Measurements from ENCODE around the gene HMG20B.

Gene HMG20B

DNA sequence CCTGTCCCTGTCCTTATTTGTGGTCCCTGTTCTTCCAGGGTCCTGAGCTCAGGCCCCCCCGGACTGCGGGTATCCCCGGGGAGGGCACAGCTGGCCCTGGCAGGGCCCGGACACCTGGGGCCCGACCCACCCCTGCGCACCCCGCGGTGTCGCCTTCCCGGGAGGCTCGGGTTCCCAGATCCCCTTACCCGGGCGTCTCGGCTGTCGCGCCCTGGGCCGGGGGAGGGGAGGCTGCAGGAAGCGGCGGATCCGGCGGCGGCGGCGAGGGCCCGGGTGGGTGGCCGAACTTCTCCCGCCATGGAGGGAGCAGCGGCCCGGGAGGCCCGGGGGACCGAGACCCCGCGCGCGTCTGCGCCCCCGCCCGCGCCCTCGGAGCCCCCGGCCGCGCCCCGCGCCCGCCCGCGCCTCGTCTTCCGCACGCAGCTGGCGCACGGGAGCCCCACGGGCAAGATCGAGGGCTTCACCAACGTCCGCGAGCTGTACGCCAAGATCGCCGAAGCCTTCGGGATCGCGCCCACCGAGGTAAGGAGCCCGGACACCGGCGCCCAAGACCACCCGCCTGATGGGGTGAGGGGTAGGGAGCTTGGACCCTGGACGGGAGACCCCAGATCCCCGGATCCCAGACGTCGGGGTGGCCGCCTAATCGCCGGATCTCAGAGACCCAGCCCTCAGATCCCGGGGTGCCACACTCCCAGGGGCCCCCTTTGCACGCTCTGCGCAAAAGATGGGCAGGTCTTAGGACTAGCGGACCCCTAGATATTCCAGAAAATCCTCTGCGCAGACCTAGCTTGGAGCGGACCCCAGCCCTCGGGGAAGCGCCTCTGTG, 12.8 kb downstream of the HMG20B start, which contains the start of gene GIPC3:
TSS of gene GIPC3 (plus strand) at position 178 of the 826 bp plus-strand sequence. CDS start at position 298, 120 bp downstream.
- DNase-seq: no peak

DNA sequence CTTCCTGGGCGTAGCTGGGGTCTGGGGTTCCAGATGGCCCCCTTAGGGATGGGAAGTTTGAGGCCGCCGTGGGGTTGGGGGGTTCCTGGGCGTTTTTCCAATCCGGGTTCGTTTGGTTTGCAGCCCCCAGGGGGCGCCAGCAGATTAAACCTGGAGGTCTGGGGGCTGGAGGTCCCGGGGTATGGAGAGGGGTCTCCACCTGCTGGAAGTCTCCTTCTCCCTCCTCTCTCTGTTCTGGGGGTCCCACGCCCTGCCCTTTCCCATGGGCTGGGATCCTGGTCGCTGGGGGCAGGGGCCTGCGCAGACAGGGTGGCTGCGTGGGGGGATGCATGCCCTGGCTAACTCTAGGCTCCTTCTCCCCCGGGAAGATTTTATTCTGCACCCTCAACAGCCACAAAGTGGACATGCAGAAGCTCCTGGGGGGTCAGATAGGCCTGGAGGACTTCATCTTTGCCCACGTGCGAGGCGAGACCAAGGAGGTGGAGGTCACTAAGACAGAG, 13.4 kb downstream of the HMG20B start:
- DNase-seq: no peak

DNA sequence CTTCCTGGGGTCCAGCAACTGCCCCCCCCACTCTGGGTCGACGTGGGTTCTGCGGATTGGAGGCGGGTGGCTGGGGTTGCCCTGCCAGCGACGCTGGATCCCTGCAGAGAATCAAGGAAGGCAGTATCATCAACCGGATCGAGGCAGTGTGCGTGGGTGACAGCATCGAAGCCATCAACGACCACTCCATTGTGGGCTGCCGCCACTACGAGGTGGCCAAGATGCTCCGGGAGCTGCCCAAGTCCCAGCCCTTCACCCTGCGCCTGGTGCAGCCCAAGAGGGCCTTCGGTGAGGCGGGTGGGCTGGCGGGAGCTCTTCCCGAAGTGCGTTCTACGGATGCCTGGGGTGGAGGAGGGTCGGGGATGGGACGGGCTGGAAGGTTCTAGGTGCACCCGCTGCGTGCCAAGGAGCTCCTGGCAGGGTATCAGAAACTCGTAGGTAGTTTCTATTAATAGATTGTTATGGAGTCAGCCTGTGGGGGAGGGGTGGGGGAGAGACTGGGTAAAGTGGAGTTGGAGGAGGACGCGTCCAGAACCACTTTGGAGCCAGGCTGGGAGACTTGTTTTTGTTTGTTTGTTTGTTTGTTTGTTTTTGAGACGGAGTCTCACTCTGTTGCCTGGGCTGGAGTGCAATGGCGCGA, 14.1 kb downstream of the HMG20B start:
- DNase-seq: no peak

DNA sequence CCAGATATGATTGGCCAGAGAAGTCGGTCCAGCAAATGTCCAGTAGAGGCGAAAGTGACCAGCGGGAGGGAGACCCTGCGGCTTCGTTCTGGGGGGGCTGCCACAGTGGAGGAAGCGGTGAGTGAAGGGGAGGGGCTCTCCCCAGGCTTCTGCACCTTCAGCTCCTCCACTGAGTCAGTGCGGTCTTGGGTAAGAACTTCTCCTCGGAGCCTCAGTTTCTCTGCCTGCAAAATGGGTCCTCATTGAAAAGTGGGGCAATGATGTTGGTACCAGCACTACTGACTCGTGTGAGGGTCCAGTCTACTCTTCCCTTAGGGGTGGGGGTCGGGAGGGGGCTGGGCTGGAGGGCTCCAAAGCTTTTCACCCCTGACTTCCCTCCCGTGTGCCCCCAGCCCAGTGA, 16.7 kb downstream of the HMG20B start:
- no peak for DNase-seq

DNA sequence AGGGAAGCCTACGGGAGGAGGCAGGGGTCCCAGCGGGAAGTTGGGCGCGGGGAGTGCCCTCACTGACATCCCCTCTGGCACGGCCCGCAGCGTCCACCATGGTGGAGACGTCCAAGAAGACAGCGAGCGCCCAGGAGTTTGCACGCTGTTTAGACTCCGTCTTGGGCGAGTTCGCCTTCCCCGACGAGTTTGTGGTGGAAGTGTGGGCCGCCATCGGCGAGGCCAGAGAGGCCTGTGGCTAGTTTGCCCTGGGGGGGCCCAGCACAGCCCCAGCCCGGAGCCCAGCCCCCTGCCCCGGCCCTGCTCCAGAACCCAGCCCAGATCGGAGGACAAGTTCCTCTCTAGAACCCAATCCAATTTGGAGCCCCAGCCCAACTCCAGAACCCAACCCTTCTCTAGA, 17.2 kb downstream of the HMG20B start:
- no peak for DNase-seq

DNA sequence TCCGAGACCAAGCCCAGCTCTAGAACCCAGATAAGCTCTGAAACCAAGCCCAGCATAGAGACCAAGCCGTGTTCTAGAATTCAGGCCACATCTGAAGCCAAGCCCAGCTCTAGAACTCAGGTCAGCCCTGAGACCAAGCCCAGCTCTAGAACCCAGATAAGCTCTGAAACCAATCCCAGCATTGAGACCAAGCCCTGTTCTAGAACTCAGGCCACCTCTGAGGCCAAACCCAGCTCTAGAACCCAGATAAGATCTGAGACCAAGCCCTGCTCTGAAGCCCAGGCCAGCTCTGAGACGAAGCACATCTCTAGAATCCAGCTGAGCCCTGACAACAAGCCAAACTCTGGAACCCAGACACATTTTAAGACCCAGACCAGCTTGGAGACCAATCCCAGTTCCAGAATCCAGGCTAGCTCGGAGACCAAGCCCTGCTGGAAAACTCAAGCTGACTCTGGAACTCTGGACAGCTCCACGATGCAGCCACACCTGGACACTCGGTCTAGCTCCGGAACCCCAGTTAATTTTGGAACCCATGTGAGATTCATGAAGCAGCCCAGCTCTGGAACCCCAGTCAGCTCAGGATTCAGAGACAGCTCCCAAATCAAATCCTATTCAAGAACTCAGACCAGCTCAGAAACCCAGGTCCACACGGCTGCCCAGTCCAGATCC, 18.4 kb downstream of the HMG20B start:
- DNase-seq: no peak

DNA sequence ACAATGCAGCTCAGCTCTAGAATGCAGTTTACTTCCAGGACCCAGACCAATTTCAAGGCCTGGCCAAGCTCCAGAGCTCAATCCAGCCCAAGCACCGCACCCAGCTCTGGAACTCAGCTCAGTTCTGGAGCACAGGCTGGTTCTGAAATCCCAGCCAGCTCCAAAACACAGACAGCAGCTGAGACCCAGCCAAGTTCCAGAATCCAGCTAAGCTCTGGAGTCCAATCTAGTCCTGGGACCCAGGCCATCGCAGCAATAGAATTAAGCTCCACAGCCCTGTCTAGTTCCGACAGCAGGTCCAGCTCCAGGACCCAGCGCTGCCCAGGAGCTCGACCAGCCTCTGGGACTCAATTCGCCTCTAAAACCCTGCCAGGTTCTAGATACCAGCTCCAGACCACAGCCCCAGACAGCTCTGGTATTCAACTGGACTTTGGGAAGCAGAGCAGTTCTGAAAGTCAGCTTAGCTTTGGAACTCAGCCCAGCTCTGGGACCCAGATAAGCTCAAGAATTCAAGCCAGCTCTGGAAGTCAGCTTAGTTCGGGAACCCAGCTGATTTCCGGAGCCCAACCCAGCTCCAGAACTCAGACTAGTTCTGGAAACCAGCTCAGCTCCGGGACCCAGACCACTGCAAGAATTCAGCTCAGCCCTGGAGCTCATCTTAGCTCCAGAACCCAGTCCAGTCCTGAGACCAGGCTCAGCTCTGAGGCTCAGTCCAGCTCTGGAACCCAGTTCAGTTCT, 19.3 kb downstream of the HMG20B start:
- DNase-seq: no peak

DNA sequence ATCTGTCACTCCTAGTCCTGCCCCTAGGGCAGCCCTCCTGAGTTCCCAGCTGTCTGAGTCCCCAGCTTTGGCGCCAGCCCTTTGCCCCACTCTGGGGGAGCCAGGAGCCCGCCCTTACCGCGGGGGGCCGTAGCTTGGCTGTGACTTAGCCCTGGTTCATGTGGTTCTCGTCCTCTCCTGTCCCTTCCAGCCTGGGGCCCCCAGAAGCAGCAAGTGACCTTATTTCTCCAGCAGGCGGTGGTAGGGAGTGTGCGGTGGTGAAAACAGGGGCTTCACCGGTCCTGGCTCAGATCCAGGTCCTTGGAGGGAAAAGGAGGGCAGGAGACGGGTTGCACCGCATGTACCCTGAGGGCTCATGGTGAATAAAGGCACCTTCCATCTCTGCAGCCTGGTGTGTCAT, 20.4 kb downstream of the HMG20B start:
- DNase-seq: no peak

DNA sequence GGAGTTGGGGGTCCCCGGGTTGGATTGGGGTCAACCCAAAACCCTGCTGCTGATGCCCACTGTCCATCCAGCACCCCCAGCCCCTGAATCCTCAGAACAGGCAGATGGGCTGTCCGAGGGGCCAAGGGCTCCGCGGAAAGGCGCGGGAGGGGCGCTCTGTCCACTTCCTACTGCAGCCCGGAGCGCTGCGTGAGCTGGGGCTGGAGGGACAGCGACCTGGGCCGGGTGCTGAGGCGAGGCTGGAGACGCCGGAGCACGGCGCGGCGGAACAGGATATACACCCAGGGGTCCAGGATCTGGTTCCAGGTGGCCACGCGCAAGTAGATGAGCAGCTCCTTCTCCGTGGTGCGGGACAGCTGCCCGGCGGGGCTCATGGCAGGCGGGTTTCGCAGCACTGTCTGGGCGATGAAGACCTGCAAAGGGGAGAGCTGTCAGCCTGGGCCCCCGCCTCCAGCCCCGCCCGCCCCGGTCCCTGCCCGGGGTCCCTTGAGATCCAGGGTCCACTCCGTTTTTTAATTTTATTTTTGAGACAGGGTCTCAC, 22.8 kb downstream of the HMG20B start:
- DNase-seq: no peak

DNA sequence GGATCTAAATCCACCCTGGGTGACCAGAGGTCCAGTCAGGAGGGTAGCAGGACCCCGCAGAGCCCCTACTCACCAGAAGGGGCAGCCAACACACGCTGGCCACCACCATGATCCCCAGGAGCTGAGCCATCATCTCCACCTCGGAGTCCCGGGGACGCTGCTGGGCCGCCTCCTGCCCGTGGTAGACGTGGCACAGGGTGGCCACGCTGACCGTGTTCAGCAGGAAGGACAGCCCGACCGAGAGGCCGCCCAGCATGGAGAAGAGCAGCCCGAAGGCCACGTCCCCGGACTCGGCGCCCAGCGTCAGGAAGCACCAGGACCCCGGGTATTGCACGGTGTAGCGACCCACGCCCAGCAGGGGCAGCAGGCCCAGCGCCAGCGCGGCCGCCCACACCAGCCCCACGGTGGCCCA, 27.0 kb downstream of the HMG20B start:
- DNase-seq: no peak

DNA sequence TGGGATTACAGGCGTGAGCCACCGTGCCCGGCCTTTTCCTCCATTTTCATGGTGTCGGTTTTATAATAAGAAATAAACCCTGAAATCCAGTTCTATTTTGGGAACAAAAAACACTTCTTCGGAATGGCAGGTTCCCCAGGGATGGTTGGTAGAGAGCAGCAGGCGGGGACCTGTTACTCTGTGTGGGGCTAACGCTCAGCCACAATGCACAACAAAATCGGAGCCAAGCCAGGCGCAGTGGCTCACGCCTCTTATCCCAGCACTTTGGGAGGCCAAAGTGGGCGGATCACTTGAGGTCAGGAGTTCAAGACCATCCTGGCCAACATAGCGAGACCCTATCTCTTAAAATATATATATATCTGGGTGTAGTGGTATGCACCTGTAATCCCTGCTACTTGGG, 28.3 kb downstream of the HMG20B start:
- DNase-seq: no peak

DNA sequence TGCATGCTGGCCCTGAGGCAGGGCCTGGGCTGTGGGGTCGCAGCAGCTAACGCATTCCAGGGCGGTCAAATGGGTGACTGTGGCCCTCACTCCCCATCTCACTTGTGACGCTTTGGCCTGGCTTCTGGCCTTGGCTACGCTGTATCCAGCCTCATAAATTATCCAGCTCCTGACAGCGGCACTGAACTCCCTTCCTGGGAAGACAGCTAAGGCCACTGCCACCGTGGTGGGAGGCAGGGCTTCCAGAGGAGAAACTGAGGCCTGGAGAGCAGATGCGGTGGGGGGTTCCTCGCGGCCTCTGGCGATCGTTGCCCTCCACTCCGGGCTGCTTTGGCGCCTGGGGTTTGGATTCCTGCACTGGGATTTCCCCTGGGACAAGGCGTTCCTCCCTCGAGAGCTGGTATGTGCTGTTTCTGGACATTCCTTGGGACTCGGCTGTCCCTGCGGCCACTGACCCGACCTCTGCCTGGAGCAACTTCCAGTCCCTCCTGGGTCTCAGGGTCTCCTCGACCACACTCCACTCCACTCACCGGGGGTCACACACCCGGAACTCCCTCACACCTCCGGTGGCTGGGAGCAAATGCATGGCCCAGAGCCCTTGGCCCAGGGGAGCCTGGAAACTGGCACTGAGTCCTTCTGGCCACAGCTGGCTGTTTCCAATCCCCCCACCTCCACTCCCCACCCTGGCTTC, 30.5 kb downstream of the HMG20B start:
- no peak for DNase-seq

DNA sequence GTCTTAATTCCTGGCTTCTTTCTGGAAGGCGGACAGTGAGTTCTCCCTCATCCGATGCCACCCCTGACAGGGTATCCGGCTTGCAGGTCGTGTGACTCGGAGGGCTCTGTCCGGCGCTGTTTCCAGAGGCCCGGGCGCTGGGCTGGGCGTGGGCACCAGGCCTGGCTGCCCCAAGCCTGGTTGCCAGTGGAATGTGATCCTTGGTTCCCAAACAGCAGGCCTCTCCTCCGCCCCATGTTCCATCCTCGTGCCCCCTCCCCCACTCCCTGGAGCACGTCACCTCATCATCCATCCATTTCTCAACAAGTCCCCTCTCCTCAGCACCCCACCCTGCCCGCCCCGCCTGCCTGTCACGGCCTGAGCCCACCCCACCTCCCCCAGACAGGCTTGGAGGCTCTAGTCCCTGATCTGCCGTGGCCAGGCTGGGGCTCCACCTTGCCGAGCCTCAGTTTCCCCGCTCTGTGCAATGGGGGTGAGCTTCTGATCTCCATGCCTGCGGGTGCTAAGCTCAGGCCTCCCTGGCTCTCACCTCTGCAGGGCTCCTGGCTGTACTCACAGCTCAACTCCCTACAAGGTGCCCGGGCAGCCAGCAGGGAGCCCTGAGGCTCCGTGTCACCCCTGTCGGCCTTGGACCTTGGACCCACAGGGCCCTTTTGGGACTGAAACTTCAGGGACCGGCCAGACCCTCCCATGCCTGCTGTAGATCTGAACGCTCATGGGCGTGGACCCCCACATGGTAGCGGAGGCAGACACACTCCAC, 31.7 kb downstream of the HMG20B start:
- no peak for DNase-seq

DNA sequence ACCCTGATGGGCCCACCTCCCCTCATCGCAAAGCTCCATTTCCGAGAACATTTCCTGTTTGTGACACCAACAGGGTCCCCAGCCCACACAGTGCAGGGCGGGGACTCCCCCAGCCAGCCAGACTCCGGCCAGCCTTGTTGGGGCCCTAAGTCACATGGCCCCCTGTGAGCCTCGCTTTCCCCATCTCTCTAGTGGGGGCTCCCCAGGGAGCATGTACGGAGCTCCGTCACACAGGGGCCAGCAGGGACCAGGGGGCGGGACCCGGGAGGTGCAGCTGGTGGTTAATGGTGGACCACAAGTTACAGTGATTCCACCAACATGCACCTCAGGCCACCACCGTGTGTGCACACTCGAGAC, 32.2 kb downstream of the HMG20B start:
- DNase-seq: no peak

DNA sequence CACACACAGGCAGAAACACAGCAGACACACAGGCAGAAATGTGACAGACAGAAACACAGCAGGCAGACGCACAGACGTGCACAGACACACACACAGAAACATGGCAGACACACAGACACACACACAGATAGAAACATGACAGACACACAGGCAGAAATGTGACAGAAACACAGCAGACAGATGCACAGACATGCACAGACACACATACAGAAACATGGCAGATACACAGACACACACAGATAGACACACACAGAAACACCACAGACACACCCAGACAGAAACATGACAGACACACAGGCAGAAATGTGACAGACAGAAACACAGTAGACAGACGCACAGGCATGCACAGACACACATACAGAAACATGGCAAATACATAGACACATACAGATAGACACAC, 32.6 kb downstream of the HMG20B start:
- no peak for DNase-seq

DNA sequence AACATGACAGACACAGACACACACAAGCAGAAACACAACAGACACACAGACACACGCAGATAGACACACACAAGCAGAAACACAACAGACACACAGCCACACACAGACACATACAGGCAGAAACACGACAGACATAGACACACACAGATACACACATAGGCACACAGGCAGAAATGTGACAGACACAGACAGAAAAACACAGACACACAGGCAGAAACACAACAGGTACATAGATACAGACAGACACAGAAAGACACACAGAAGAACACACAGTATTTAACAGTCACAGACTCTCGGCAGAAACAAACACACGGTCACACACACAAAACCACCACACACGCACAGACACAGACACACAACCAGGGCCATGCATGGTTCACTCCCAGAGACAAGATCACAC, 33.0 kb downstream of the HMG20B start:
- no peak for DNase-seq

DNA sequence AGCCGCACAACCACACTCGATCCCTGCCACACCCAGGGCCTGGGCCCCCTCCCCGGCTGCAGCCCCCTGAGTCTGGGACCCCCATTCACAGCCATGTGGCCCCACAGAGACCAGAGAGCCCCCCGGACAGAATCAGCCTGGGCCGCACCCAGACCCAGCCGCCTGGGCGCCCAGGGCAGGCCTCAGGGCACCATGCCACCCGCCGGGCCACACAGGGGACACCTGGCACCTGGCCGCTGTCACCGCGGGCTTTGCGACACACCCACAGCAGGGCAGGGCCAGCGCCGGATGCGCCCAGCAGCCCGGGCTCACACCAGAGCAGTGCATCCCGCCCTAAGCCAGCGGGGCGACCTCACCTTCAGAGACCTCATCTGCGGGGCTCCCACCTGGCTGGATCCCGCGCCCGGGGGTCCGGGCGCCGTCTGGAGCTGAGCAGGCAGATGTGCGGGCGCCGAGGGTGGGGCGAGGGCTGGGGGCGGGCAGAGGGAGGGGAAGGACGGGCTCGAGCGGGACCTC, 33.5 kb downstream of the HMG20B start:
- DNase-seq: no peak

DNA sequence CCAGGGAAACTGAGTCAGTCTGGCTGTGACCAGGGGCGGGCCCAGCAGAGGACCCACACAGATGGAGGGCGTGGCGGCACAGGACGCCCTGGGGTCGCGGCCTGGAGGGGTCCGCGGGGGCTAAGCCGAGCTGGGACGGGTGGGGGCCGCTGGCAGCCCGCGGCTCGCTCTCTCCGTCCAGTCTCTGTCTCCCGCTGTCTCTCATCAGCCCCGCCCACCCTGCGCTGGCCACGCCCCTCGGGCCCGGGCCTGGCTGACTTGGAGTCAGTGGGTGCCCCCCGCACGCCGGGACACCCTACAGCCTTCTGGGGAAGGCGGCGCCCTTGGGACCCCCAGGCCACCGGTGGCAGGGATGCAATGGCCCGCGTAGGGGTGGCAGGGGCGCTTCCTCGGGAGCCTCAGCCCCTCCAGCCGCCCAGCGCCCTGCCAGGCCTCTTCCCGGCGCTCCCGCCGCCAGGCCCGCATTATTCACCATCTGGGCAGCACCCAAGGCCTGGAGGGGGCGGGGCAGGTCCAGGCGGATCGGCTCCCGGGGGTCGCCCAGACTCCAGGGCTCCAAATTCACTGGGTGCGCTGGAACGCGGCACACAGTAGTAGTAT, 34.0 kb downstream of the HMG20B start, which contains the start of gene TBXA2R:
TSS of gene TBXA2R (minus strand) at position 186 of the 600 bp plus-strand sequence. CDS start 6,241 bp downstream, outside the sequence.
- DNase-seq: peak; percentile 67

DNA sequence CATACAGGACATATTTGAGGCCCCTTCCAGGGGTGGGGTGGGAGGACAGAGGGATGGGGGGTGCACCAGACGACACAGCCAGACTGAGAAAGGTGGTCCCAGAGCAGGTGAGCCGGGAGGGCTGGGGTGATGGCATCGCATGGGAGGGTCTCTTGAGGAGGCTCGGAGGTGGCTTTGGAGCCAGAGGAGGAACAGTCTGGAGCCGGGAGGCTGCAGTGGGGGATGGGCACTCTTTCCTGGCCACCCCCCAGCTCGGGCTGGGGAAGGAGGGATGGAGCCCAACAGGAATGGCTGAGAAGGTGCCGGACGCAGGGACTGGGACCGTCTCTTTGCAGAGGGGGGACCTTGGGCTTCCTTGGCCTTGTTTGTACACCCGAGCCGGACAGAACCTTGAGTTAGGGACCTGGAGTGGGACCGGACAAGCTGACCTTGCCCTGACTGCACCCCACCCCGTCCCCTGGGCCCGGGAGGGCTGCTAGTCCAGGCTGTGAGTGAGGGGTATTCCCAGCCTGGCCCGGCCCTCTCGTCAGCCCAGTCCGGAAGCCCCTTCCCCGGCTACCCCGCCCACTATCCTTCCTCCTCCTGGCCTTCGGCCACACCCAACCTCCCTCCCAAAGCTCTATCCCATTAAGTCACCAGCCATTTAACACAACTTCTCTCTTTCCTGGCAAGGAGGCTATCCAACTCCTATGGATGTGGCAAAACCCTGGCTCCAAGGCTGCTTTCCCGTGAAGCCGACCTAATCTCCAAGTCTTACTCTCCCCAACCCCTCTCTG, 34.7 kb downstream of the HMG20B start:
- peak; percentile 48 for DNase-seq

All from fibroblast of skin of scalp (primary cell).